Stimulated activated naive CD8-positive, alpha-beta T cell treated with anti-CD3 and anti-CD28 coated beads, Interleukin-15, Interleukin-2, amounts not matched to agents 100 U/mL and 50 U/mL, for 24 hours (primary cell): ENCODE measurements around the gene MRPS5.

Experiments used
- ATAC-seq: fragments of 150-1000 bp; cut with Tn5 transposase; one replicate; pipeline ENCODE4 v1.10.0; 2021
- DNase-seq: peaks from one replicate; pipeline ENCODE4 v3.0.0; 2021

The MRPS5 gene

DNA sequence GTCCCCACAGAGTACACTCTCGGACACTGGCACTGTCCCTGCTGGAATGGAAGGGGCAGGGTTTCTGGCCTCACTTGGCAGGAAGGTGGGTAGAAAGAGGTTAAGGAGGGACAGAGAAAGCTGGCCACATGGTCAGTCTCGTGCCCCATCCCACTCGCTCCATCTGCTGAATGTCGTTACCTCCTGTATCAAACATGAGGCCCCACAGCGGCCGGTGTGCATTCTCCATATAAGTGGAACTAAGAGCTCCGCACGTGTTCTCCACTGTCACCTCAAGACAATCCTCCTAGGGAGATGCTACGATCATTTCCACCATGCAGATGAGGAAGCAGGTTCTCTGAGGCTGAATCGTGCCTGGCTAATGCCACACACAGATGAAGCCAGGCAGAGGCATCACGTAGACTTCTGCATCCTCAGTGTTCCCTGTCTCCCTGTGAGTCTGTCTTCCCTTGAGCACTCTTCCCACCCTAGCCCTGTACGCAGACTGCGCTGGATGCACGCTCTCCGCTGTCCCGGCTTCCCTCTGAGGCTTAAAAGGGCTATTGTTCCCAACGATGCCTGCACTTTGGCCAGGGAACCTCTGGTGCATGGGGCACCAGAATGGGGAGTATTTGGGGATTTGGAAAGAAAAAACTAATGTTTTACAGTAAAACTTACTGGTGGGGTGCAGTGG lies 61.0 kb downstream of the MRPS5 start:
- DNase-seq (no peak), ATAC-seq (no peak)

- no peak for ATAC-seq
- no peak for DNase-seq
Observed at GRCh38 chr2:95059656-95060370, 61.8 kb downstream of the MRPS5 start.

GRCh38 chr2:95058989-95059641 lies 62.5 kb downstream of the MRPS5 start:
- no peak for DNase-seq

GRCh38 chr2:95058466-95058988 lies 63.1 kb downstream of the MRPS5 start:
- DNase-seq (no peak), ATAC-seq (no peak)

More at GRCh38 chr2:95058989-95059641, 62.5 kb downstream of the MRPS5 start:
- ATAC-seq = no peak

DNA sequence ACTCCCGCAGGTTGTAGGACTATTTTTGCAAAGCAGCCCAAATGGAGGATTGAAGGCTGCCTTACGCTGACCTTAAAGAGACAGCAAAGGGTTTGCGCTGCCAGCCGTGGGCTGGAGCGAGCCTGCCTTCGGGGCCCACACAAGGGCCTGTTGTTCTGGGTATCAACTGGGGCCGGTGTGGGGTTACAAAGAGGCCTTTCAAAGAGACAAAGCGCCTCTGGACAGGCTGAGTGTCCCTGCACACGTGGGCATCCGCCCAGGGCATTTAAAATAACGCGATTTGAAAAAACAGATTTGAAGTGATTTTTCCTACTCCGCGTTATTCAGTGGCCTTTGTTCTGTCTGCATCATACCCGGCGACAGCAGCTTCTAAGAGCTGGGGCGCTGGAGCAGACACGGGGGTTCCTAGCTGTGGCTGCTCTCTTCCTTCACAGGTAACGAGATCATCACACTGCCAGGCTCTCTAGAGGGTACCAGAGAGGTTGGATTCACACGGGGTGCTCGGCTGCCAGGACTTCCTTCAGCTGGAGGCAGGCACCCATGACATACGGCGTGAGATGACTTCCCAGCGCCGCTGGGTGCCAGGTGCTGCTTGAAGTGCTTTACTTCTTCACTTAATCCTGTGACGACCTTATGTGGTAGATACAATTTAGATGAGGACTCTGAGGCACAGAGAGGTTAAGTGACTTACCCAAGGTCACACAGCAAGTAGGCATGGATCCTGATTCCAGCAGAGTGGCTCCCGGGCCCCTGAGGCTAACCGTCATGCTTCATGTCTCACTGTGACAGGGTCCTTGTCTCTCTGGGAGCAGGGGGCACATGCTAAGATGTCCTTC lies 63.9 kb downstream of the MRPS5 start:
- peak; percentile 2 for DNase-seq

GRCh38 chr2:95056461-95057459 lies 64.8 kb downstream of the MRPS5 start:
- ATAC-seq = no peak
- DNase-seq = peak; percentile 1

More for the DNA sequence above, 63.9 kb downstream of the MRPS5 start:
- no peak for ATAC-seq

DNA sequence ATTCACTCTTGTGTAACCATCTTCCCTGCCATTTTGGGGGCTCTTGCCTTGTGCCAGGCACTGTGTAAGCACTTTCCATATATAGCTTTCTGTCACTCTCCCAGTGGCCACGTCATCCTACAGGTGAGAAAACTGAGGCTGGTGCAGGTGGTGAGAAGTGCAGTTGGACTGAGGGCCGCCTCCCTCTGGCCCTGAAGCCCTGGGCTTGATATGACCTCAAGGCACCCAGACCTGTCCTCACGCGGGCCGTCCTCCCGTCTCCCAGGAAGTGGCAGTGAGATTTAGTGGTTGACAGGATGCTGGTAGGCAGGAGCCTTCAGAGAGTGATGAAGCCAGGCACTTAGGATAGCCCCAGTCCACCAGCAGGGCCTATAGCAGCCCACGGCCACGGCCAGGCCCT lies 65.6 kb downstream of the MRPS5 start:
- ATAC-seq (no peak), DNase-seq (no peak)

DNA sequence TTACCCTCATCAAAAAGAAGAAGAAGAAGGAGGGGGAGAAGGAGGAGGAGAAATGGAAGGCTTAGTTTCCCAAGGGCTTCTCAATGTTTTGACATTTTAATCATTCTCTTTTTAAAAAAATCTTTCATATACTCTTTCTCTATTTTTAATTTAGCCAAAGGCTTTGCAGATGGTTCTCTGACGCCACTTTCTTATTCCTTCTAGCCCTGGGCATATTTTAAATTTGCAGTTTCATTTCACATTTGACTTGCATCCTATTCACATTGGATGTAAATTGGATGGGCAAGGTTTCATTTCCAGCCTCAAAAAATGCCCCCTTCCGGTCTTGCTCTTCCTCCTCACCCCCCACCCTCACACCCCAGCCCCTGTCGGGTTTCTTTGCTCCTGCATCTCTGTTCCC lies 66.3 kb downstream of the MRPS5 start:
- ATAC-seq = no peak
- DNase-seq = no peak

GRCh38 chr2:95054016-95054415 lies 67.6 kb downstream of the MRPS5 start:
- DNase-seq (no peak), ATAC-seq (no peak)

GRCh38 chr2:95053543-95053942 lies 68.1 kb downstream of the MRPS5 start:
- ATAC-seq = no peak
- DNase-seq = peak; percentile 45

- ATAC-seq (no peak), DNase-seq (no peak)
Observed at GRCh38 chr2:95052804-95053479, 68.7 kb downstream of the MRPS5 start.

- DNase-seq (no peak), ATAC-seq (no peak)
Observed at GRCh38 chr2:95052307-95052706, 69.3 kb downstream of the MRPS5 start.

DNA sequence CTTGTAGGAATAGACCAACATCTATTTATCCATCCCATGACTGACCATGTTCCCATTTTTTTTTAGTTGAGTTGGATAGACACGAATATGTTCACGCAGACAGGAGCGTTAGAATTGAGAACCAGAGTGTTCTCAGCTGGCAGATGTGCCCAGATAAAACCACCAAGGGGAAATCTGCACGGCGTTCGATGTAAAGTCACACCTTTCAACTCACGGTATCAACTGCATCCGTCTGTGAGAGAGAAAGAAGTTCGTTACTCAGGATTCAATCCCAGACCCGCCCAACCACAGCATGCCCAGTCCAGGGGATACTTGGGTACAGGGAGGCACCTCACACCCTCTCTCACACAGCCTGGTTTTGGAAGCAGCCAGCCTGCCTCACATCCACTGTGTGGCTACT lies 70.0 kb downstream of the MRPS5 start:
- ATAC-seq (no peak), DNase-seq (no peak)

GRCh38 chr2:95050385-95051300 lies 71.0 kb downstream of the MRPS5 start:
- DNase-seq (peak; percentile 54), ATAC-seq (peak; percentile 78)

DNA sequence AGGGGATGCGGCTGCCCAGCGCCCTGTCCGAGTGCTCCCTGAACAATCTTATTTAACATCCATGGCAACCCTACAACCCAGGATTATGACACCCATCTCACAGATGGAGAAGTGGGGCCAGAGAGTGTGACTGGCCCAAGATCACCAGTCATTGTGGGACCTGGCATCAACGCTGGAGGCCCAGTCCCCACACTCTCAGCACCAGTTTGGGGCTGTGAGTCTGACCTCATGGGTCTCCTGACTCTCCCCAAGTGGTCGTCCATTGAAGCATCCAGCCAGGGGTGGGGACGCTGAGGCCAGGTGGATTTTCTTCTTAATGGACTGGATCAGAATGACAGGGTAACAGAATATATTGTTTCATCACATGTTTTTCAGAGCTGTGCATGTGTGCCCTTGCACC lies 71.6 kb downstream of the MRPS5 start:
- DNase-seq (no peak), ATAC-seq (no peak)

DNA sequence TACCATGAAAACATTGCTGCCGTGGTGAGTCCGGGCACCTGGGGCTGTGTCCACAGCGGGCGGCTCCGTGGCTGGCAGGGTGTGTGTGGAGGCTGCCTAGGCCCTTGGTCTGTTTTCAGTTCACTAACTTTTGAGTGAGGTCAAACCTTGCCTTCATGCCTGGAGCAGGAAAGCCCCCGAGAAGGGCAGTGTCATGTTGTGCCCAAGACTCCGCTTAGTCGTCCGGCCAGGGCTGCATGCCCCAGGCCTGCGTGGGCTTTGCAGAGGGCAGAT lies 72.0 kb downstream of the MRPS5 start:
- DNase-seq (no peak), ATAC-seq (no peak)

DNA sequence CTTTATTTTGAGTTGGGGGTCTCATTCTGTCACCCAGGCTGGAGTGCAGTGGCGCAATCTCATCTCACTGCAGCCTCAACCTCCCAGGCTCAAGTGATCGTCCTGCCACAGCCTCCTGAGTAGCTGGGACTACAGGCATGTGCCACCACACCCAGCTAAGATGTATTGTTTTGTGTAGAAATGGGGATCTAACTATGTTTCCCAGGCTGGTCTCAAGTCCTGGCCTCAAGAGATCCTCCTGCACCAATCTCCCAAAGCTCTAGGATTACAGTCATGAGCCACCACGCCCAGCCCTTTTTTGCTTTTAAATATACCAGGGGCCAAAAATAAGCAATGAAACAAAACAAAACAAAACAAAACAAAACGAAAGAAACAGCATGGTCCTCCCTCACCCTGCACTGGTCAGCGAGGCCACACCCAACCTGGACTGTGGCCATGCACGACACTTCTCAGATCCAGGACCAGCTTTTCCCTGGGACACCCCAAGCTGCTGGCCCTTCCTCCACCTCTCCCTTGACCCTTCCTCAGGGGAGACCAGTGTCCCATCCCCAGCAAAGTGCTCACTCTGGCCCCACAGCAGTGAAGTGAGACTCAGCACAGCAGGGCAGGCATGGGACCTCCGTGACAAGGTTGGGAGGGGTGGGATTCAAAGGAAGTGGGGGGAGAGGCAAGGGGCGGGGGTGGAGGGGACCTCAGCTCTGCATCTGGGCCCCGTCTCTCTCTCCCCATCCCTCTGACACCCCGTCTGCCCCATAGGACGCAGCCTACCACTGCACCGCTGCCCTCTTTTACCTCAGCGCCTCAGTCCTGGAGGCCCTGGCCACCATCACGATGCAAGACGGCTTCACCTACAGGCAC lies 72.6 kb downstream of the MRPS5 start:
- no peak for ATAC-seq

More for the DNA sequence above, 72.6 kb downstream of the MRPS5 start:
- no peak for DNase-seq
